GM18502 (cell line): Measurements from ENCODE around the gene FGF11.
"Not testable (repeated sequence)": the region's sequence is repeated elsewhere in the genome, so short reads cannot be mapped to it uniquely, and the experiment has no call there.

Experiments
- ATAC-seq: cut with Tn5 transposase; IDR thresholded peaks from one replicate; pipeline ENCODE4 v1.9.1; 2021; ENCODE audit warnings: mild to moderate bottlenecking; ENCODE audit not compliant: unreplicated experiment, poor library complexity

FGF11 gene

DNA sequence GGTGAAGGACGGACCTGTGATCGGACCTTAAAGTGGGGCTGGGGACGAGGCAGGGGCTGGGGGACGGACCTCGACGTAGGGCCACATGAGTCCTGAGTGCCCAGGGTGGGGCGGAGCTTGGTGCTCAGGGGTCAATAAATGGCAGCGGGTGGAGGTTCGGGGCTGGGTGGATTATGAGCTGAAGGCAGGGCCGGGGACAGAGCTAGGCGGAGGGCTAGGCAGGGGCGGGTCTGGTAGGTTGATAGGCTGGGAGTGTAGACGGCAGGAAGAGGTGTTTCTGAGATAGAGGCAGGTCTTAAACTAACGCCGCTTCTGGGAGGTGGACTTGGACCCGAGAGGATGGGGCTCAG lies 6.3 kb downstream of the FGF11 start:
- ATAC-seq = no peak

- ATAC-seq = no peak
Measured at GRCh38 chr17:7448461-7448860, 9.1 kb downstream of the FGF11 start.

DNA sequence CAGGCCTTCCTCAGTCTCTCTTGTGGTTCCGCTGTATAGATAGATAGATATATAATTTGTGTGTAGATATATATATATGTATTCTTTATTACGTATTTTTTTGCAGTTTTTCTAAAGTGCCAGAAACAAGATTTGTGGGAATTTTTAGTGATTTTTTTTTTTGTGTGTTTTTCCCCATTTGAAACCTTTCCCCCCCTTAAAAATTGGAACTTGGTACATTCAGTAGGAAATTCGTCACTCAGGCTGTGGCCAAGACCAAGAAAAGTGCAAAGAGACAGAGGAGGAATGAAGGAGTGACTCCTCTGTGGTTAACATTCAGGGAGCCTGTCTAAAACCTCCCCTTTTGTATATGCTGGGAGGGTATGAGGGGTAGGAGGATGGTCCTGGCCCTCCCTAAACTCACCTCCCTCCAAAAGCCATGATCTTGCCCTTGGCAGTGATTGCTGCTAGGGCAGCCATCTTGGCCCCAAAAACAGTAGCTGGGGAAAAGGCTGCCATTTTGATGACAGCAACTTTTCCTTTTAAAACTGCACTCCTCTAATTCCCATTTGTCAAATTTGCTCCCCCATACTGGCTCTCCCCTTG lies 20.7 kb downstream of the FGF11 start:
- ATAC-seq = no peak

DNA sequence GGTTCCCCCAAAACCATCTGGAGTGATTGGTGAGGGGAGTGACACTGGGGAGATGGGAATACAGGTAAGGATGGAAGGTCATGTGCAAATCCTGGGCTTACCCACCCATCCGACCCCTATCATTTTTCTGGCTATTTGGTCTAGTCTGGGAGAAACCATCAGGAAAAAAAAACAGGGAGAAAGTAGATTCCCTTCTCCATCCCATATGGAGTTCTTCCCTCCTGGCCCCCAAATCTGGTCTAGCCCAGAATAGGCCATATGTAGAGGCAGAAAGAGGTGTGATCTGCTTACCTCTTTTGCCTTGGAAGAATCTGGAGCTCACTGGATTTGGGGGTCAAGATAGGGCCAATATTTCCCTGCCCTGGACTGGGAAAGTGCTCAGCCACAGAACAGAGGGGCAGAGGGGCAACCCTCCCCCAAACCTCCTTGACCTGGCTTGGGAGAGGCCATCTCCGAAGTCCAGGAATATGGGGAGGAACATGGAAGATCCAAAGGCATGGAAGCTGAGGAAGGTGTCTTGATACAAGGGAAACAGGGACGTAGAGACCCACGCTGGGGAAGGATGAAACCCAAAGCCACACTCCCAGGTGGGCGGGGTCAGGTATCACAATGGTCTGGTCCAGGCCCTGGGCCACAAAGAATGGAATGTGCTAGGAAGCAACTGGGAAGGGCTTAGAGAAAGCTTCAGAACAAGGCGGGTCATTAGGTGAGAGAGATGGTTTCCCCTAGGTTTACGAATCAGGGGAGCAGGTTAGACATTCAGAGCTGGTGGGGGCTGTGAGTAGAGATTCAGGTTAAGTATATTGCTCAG lies 21.7 kb downstream of the FGF11 start:
- no peak for ATAC-seq

GRCh38 chr17:7462474-7463371 lies 23.4 kb downstream of the FGF11 start:
- no peak for ATAC-seq

- no peak for ATAC-seq
Measured at GRCh38 chr17:7463372-7463846, 24.1 kb downstream of the FGF11 start.

GRCh38 chr17:7464081-7464480 lies 24.8 kb downstream of the FGF11 start:
- no peak for ATAC-seq

- no peak for ATAC-seq
Measured at GRCh38 chr17:7465597-7466275, 26.4 kb downstream of the FGF11 start.

GRCh38 chr17:7466318-7466638 lies 27.0 kb downstream of the FGF11 start:
- ATAC-seq = no peak

DNA sequence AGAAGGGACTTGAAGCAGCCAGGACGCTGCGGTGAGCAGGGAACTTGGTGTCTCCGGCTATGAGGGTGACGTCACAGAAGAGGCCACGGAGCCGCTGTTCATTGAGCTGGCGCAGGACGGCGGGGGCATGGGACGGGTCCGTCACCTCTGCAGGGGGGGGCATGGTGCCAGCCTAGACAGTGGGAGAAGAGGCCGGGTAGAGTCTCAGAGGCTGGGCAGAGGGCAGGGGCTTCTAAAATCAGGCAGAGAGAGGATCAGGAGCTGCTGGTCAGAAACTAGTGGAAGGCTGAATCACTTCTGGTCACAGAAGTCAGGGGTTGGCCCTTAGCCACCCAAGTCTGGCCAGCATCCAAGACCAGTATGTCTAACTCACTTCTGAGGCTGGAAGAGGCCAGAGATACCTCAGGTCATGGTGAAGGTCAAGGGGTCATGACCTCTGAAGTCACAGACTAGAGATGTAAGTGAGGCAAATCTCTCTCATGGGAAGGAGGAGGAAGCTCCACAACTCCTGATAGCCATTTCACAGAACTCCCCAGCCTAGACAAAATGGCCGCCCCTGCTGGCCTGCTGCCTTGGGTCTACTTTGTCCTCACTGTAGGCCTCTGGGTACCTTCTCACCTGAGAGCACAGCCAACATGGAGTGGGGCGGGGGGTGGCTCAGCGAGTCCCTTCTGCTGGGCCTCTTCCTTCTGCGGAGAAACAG lies 27.5 kb downstream of the FGF11 start:
- no peak for ATAC-seq

- no peak for ATAC-seq
Measured at GRCh38 chr17:7467498-7467897, 28.2 kb downstream of the FGF11 start.

DNA sequence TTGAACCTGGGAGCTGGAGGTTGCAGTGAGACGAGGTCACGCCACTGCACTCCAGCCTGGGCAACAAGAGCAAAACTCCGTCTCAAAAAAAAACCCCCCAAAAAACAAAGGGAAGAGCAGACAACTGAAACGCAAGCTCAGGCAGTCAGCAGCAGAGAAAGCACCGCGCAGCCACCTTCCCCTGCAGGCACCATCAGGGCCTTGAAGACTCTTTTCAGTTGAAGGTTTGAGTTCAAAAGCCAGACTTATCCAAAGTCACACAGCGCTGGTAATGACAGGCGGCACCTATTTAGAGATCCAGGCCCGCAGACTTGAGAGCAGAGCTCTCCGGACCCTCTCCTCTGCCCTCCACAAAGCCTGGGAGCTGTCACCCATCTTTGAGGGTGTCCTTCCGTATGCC lies 29.0 kb downstream of the FGF11 start:
- no peak for ATAC-seq

GRCh38 chr17:7468804-7469389 lies 29.6 kb downstream of the FGF11 start:
- no peak for ATAC-seq

GRCh38 chr17:7469843-7470242 lies 30.5 kb downstream of the FGF11 start:
- not testable (repeated sequence) for ATAC-seq

DNA sequence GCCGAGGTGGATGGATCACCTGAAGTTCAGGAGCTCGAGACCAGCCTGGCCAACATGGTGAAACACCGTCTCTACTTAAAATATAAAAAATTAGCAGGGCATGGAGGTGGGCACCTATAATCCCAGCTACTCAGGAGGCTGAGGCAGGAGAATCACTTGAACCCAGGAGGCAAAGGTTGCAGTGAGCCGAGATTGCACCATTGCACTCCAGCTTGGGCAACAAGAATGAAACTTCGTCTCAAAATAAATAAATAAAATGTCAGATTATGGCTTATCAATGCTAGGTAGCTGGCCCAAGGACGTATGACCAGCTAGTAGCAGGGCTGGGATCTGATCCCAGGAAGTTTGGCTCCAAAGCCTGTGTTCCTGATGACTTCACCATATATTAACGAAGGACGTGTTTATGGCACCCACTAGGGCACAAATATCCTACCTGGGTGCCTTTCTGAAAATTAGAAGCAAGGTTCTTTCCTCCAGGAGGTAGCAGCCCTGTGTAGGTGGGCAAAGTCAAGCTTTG lies 31.2 kb downstream of the FGF11 start:
- ATAC-seq = not testable (repeated sequence)

DNA sequence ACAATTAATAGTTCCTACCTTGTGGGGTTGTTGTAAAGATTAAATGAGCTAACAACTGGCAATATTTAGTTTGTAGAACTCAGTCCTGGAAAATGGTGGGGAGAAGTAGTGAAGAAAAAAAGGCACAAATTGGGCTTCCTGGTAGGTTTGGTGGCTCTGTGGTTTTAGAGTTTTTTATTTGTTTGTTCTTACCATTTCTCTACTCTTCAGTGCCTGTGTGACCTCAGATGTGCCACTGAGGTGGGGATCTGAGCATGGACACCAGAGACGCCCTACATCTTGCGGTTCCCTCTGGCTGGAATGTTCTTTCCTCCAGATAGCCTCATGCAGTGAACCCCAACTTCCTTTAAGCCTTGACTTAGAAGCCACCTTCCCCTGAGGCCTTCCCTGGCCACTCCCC lies 32.4 kb downstream of the FGF11 start:
- ATAC-seq = no peak

DNA sequence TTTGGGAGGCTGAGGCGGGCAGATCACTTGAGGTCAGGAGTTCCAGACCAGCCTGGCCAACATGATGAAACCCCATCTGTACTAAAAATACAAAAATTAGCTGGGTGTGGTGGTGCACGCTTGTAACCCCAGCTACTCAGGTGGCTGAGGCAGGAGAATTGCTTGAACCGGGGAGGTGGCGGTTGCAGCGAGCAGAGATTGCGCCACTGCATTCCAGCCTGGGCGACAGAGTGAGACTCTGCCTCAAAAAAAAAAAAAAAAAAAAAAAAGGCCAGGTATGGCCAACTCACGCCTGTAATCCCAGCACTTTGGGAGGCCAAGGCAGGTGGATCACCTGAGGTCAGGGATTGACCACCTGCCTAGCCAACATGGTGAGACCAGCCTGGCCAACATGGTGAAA lies 35.5 kb downstream of the FGF11 start:
- not testable (repeated sequence) for ATAC-seq

- ATAC-seq = no peak
Measured at GRCh38 chr17:7475764-7476422, 36.6 kb downstream of the FGF11 start.

GRCh38 chr17:7476494-7476893 lies 37.2 kb downstream of the FGF11 start:
- no peak for ATAC-seq
